Peyer's patch (tissue), 4 donors: ENCODE data around the gene TIMM13.

Experiments
- POLR2A ChIP-seq, 2 donors: fragments of 450-650 bp; IDR thresholded peaks; one replicate each; pipeline ENCODE4 v1.5.1; 2017; ENCODE audit warnings: antibody characterized with exemption in 2 of 2, mild to moderate bottlenecking in 2 of 2, moderate library complexity in 2 of 2
- TF ChIP-seq, protein P1 (sequence below), 6 experiments: fragments of 450-650 bp in 4 of 6; fragments of 200-600 bp in 2 of 6; sonication (generic) in 1 of 6; IDR thresholded peaks; one replicate each; pipeline ENCODE4 v1.5.1; 2017 to 2019; ENCODE audit warnings: antibody characterized with exemption in 6 of 6, mild to moderate bottlenecking in 3 of 6, moderate library complexity in 1 of 6

- TF ChIP-seq, protein P1, sequence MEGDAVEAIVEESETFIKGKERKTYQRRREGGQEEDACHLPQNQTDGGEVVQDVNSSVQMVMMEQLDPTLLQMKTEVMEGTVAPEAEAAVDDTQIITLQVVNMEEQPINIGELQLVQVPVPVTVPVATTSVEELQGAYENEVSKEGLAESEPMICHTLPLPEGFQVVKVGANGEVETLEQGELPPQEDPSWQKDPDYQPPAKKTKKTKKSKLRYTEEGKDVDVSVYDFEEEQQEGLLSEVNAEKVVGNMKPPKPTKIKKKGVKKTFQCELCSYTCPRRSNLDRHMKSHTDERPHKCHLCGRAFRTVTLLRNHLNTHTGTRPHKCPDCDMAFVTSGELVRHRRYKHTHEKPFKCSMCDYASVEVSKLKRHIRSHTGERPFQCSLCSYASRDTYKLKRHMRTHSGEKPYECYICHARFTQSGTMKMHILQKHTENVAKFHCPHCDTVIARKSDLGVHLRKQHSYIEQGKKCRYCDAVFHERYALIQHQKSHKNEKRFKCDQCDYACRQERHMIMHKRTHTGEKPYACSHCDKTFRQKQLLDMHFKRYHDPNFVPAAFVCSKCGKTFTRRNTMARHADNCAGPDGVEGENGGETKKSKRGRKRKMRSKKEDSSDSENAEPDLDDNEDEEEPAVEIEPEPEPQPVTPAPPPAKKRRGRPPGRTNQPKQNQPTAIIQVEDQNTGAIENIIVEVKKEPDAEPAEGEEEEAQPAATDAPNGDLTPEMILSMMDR (IDR thresholded peaks at IDR 0.05): no peak
- TF ChIP-seq POLR2A (IDR thresholded peaks at IDR 0.05): no peak
Observed at GRCh38 chr19:2387367-2388288, 39.8 kb downstream of the TIMM13 start.
